Neuron (in vitro differentiated cells): ENCODE results near the gene ZNF341.
"Not testable (repeated sequence)": the region's sequence is repeated elsewhere in the genome, so short reads cannot be mapped to it uniquely, and the experiment has no call there.

Source experiments
- H2AFZ ChIP-seq: one replicate; pipeline ENCODE4 v1.6.1; 2013; ENCODE audit warnings: low read depth, mild to moderate bottlenecking, inconsistent platforms, low read length, moderate library complexity
- H3K27me3 ChIP-seq: one replicate; pipeline ENCODE4 v1.6.1; 2013; ENCODE audit warnings: low read length; ENCODE audit not compliant: insufficient read depth
- H3K36me3 ChIP-seq: one replicate; pipeline ENCODE4 v1.6.1; 2013; ENCODE audit warnings: low read length; ENCODE audit not compliant: insufficient read depth
- H3K4me1 ChIP-seq: one replicate; pipeline ENCODE4 v1.6.1; 2013; ENCODE audit warnings: low read length; ENCODE audit not compliant: insufficient read depth
- H3K4me3 ChIP-seq: 2 replicates; pipeline ENCODE4 v1.5.1; 2013; ENCODE audit warnings: mild to moderate bottlenecking, low read length, moderate library complexity
- H3K9me3 ChIP-seq: one replicate; pipeline ENCODE4 v1.6.1; 2013; ENCODE audit warnings: low read length

Gene ZNF341

GRCh38 chr20:33791021-33791420 is 59.2 kb downstream of the ZNF341 start:
- Histone ChIP-seq H2AFZ (no peak overlapping the region), H3K4me1 (no peaks in the 10 kb centered on the region), H3K9me3 (no peaks in the 10 kb centered on the region), H3K4me3 (no peak overlapping the region), H3K36me3 (no peaks in the 10 kb centered on the region), H3K27me3 (no peaks in the 10 kb centered on the region)

- H2AFZ ChIP-seq = no peak overlapping the region
- no peak overlapping the region for H3K4me3 ChIP-seq
- H3K9me3 ChIP-seq = no peaks in the 10 kb centered on the region
- H3K36me3 ChIP-seq = no peaks in the 10 kb centered on the region
- H3K4me1 ChIP-seq = no peaks in the 10 kb centered on the region
- no peaks in the 10 kb centered on the region for H3K27me3 ChIP-seq
Observed at GRCh38 chr20:33791540-33791939, 59.7 kb downstream of the ZNF341 start.

- Histone ChIP-seq H3K4me1 (no peaks in the 10 kb centered on the region), H3K9me3 (no peaks in the 10 kb centered on the region), H3K4me3 (no peak overlapping the region), H3K27me3 (no peaks in the 10 kb centered on the region), H2AFZ (no peak overlapping the region), H3K36me3 (no peaks in the 10 kb centered on the region)
Observed at GRCh38 chr20:33791959-33792597, 60.3 kb downstream of the ZNF341 start.

- H3K4me3 ChIP-seq, H3K9me3 ChIP-seq, H3K36me3 ChIP-seq, H2AFZ ChIP-seq, H3K4me1 ChIP-seq, H3K27me3 ChIP-seq: not testable (repeated sequence)
Observed at GRCh38 chr20:33792598-33792989, 60.8 kb downstream of the ZNF341 start.

- no peak overlapping the region for H2AFZ ChIP-seq
- no peaks in the 10 kb centered on the region for H3K4me1 ChIP-seq
- H3K27me3 ChIP-seq = no peaks in the 10 kb centered on the region
- no peak overlapping the region for H3K4me3 ChIP-seq
- H3K36me3 ChIP-seq = no peaks in the 10 kb centered on the region
- H3K9me3 ChIP-seq = no peaks in the 10 kb centered on the region
Observed at GRCh38 chr20:33793011-33793931, 61.5 kb downstream of the ZNF341 start.

- Histone ChIP-seq H2AFZ (no peak overlapping the region), H3K27me3 (no peaks in the 10 kb centered on the region), H3K9me3 (no peaks in the 10 kb centered on the region), H3K36me3 (no peaks in the 10 kb centered on the region), H3K4me1 (no peaks in the 10 kb centered on the region), H3K4me3 (no peak overlapping the region)
Observed at GRCh38 chr20:33796263-33796906, 64.6 kb downstream of the ZNF341 start.

- H2AFZ ChIP-seq = no peak overlapping the region
- H3K4me3 ChIP-seq = no peak overlapping the region
- H3K4me1 ChIP-seq = no peaks in the 10 kb centered on the region
- no peaks in the 10 kb centered on the region for H3K27me3 ChIP-seq
- H3K9me3 ChIP-seq = no peaks in the 10 kb centered on the region
- no peaks in the 10 kb centered on the region for H3K36me3 ChIP-seq
Observed at GRCh38 chr20:33796907-33797544, 65.2 kb downstream of the ZNF341 start.

- H3K4me3 ChIP-seq = no peak overlapping the region
- H3K36me3 ChIP-seq = no peaks in the 10 kb centered on the region
- no peaks in the 10 kb centered on the region for H3K4me1 ChIP-seq
- H2AFZ ChIP-seq = no peak overlapping the region
- H3K27me3 ChIP-seq = no peaks in the 10 kb centered on the region
- H3K9me3 ChIP-seq = no peaks in the 10 kb centered on the region
Observed at GRCh38 chr20:33798444-33798843, 66.6 kb downstream of the ZNF341 start.

GRCh38 chr20:33803921-33804337 is 72.1 kb downstream of the ZNF341 start:
- peak overlapping the region; percentile 24 for H2AFZ ChIP-seq
- no peaks in the 10 kb centered on the region for H3K36me3 ChIP-seq
- peaks cover 7% of the 10 kb centered on the region for H3K4me1 ChIP-seq
- no peaks in the 10 kb centered on the region for H3K9me3 ChIP-seq
- H3K4me3 ChIP-seq = no peak overlapping the region
- no peaks in the 10 kb centered on the region for H3K27me3 ChIP-seq

- no peak overlapping the region for H2AFZ ChIP-seq
Observed at GRCh38 chr20:33808388-33808787, 76.6 kb downstream of the ZNF341 start.

GRCh38 chr20:33810259-33810658 is 78.5 kb downstream of the ZNF341 start:
- Histone ChIP-seq H2AFZ (peak overlapping the region; percentile 82), H3K9me3 (no peaks in the 10 kb centered on the region), H3K27me3 (no peaks in the 10 kb centered on the region), H3K36me3 (no peaks in the 10 kb centered on the region), H3K4me3 (no peak overlapping the region), H3K4me1 (peaks cover 11% of the 10 kb centered on the region)

More at GRCh38 chr20:33808388-33808787, 76.6 kb downstream of the ZNF341 start:
- no peaks in the 10 kb centered on the region for H3K36me3 ChIP-seq
- H3K4me3 ChIP-seq = no peak overlapping the region
- H3K27me3 ChIP-seq = no peaks in the 10 kb centered on the region
- H3K9me3 ChIP-seq = no peaks in the 10 kb centered on the region
- peaks cover 16% of the 10 kb centered on the region for H3K4me1 ChIP-seq

- Histone ChIP-seq H3K36me3 (no peaks in the 10 kb centered on the region), H3K27me3 (no peaks in the 10 kb centered on the region), H2AFZ (peak within 1 kb of the TSS; percentile 82), H3K9me3 (no peaks in the 10 kb centered on the region), H3K4me1 (peaks cover 11% of the 10 kb centered on the region), H3K4me3 (peak within 1 kb of the TSS; percentile 76)
Observed at GRCh38 chr20:33810885-33811775, 79.3 kb downstream of the ZNF341 start, which contains the start of gene CHMP4B. CHMP4B (plus strand) TSS chr20:33811348; CDS start chr20:33811469, 121 bp downstream.
